IMR-90 (cell line): ENCODE data around the gene CDR2. TPM values are rescaled to one million over a fixed set of nuclear protein-coding genes. Genes with fewer than 3 reads are reported as not detected.
A peak's percentile ranks its signal among the peaks of the same experiment; 100 is the strongest.

Experiments used
- ATAC-seq: fragments of 200-7000 bp; cut with Tn5 transposase; 2 replicates; pipeline ENCODE4 v1.9.1; 2020; ENCODE audit warnings: low read depth, mild to moderate bottlenecking, moderate library complexity
- BruUV-seq: library from RNA; stranded (reverse); fragments of 400-500 nt; replicated peaks from 2 replicates; lab custom pipeline; 2021; lab: Mats Ljungman, UMichigan
- CTCF ChIA-PET: fragments of 300-600 bp; formaldehyde crosslinking; extraction: SDS; loops from one replicate; lab custom pipeline; 2021; ENCODE audit warnings: antibody characterized with exemption; lab: Yijun Ruan, JAX
- POLR2A ChIA-PET: fragments of 300-600 bp; sonication (Branson Sonifier 250); formaldehyde crosslinking; loops from one replicate; lab custom pipeline; 2022; ENCODE audit warnings: antibody characterized with exemption; ENCODE audit not compliant: unreplicated experiment; lab: Charles Lee
- DNase-seq: peaks from one replicate; pipeline ENCODE4 v3.0.0; 2013
- H2AFZ ChIP-seq: replicated peaks from 2 replicates; pipeline ENCODE3; 2013; ENCODE audit warnings: low read length, mild to moderate bottlenecking; ENCODE audit not compliant: poor library complexity
- H2AK5ac ChIP-seq: 2 replicates; pipeline ENCODE4 v1.6.1; 2013; ENCODE audit warnings: low read depth, low read length, inconsistent platforms
- H2AK9ac ChIP-seq: replicated peaks from 2 replicates; pipeline ENCODE3; 2013; ENCODE audit warnings: mild to moderate bottlenecking, low read depth, low read length, moderate library complexity; ENCODE audit not compliant: poor library complexity
- H2BK120ac ChIP-seq: 2 replicates; pipeline ENCODE4 v1.6.1; 2013; ENCODE audit warnings: low read depth, low read length, inconsistent platforms
- H2BK15ac ChIP-seq: 3 replicates; pipeline ENCODE4 v1.6.1; 2013; ENCODE audit warnings: low read depth, low read length, inconsistent platforms
- H2BK20ac ChIP-seq: 2 replicates; pipeline ENCODE4 v1.6.1; 2013; ENCODE audit warnings: low read depth, mild to moderate bottlenecking, inconsistent platforms, low read length, moderate library complexity
- H2BK5ac ChIP-seq: 2 replicates; pipeline ENCODE4 v1.6.1; 2013; ENCODE audit warnings: mild to moderate bottlenecking, low read depth, low read length, inconsistent platforms; ENCODE audit not compliant: poor library complexity, severe bottlenecking
- H3K14ac ChIP-seq: replicated peaks from 2 replicates; pipeline ENCODE4 v1.6.1; 2013; ENCODE audit warnings: low read depth, low read length, inconsistent platforms
- H3K18ac ChIP-seq: 2 replicates; pipeline ENCODE4 v1.6.1; 2013; ENCODE audit warnings: low read depth, low read length, control low read depth
- H3K23ac ChIP-seq: 2 replicates; pipeline ENCODE4 v1.6.1; 2013; ENCODE audit warnings: low read depth, low read length, inconsistent platforms
- H3K27ac ChIP-seq: 2 replicates; pipeline ENCODE4 v1.5.1; 2013; ENCODE audit warnings: mild to moderate bottlenecking, control low read depth, low read length; ENCODE audit not compliant: insufficient read depth
- H3K27me3 ChIP-seq: 2 replicates; pipeline ENCODE4 v1.6.1; 2013; ENCODE audit warnings: low read length; ENCODE audit not compliant: control insufficient read depth, insufficient read depth
- H3K36me3 ChIP-seq: 2 replicates; pipeline ENCODE4 v1.6.1; 2013; ENCODE audit warnings: low read length, mixed read lengths; ENCODE audit not compliant: control insufficient read depth, insufficient read depth
- H3K4ac ChIP-seq: 2 replicates; pipeline ENCODE4 v1.6.1; 2013; ENCODE audit warnings: low read depth, low read length, inconsistent platforms
- H3K4me1 ChIP-seq: 2 replicates; pipeline ENCODE4 v1.6.1; 2013; ENCODE audit warnings: low read length, mixed read lengths; ENCODE audit not compliant: control insufficient read depth, insufficient read depth
- H3K4me2 ChIP-seq: 2 replicates; pipeline ENCODE4 v1.6.1; 2013; ENCODE audit warnings: low read depth, mild to moderate bottlenecking, control low read depth, low read length, moderate library complexity
- H3K4me3 ChIP-seq: 2 replicates; pipeline ENCODE4 v1.5.1; 2013; ENCODE audit warnings: low read depth, mild to moderate bottlenecking, control low read depth, low read length, moderate library complexity; ENCODE audit not compliant: insufficient read depth
- H3K56ac ChIP-seq: 2 replicates; pipeline ENCODE4 v1.6.1; 2013; ENCODE audit warnings: low read length, inconsistent platforms; ENCODE audit not compliant: insufficient read depth; ENCODE audit errors: extremely low read depth
- H3K79me1 ChIP-seq, 2 experiments: 2 replicates each; pipeline ENCODE4 v1.6.1; 2013; ENCODE audit warnings: low read length in 2 of 2, inconsistent platforms in 1 of 2, low read depth in 1 of 2
- H3K9ac ChIP-seq: 2 replicates; pipeline ENCODE4 v1.6.1; 2013; ENCODE audit warnings: low read depth, low read length, control low read depth
- H3K9me1 ChIP-seq: 2 replicates; pipeline ENCODE4 v1.6.1; 2013; ENCODE audit warnings: low read length, inconsistent platforms; ENCODE audit not compliant: insufficient read depth
- H3K9me3 ChIP-seq: 2 replicates; pipeline ENCODE4 v1.6.1; 2013; ENCODE audit warnings: low read length; ENCODE audit not compliant: control insufficient read depth, insufficient read depth
- H4K20me1 ChIP-seq: 2 replicates; pipeline ENCODE4 v1.6.1; 2013; ENCODE audit warnings: low read length, inconsistent platforms; ENCODE audit not compliant: insufficient read depth
- H4K5ac ChIP-seq: 2 replicates; pipeline ENCODE4 v1.6.1; 2013; ENCODE audit warnings: mild to moderate bottlenecking, low read depth, low read length, control low read depth
- H4K8ac ChIP-seq, 2 experiments: 2 replicates each; pipeline ENCODE4 v1.6.1; 2013; ENCODE audit warnings: low read depth in 2 of 2, low read length in 2 of 2, control low read depth in 1 of 2, inconsistent platforms in 1 of 2
- H4K91ac ChIP-seq: 2 replicates; pipeline ENCODE4 v1.6.1; 2013; ENCODE audit warnings: low read depth, low read length, inconsistent platforms; ENCODE audit not compliant: insufficient read depth
- BHLHE40 ChIP-seq: fragments of 150-350 bp; IDR thresholded peaks from 2 replicates; pipeline ENCODE4 v1.6.1; 2016; ENCODE audit warnings: mild to moderate bottlenecking, low read depth, low read length
- CEBPB ChIP-seq: IDR thresholded peaks from 2 replicates; pipeline ENCODE4 v1.6.1; 2012; ENCODE audit warnings: low read depth, low read length, improper control_type of control experiment
- CHD1 ChIP-seq: IDR thresholded peaks from 2 replicates; pipeline ENCODE4 v1.6.1; 2012; ENCODE audit warnings: low read depth, low read length, improper control_type of control experiment
- FOS ChIP-seq: fragments of 150-350 bp; IDR thresholded peaks from 2 replicates; pipeline ENCODE4 v1.6.1; 2016; ENCODE audit warnings: low read depth, low read length
- MAFK ChIP-seq: IDR thresholded peaks from 2 replicates; pipeline ENCODE4 v1.6.1; 2012; ENCODE audit warnings: low read depth, low read length, improper control_type of control experiment
- MAZ ChIP-seq: IDR thresholded peaks from 2 replicates; pipeline ENCODE4 v1.6.1; 2012; ENCODE audit warnings: low read depth, mild to moderate bottlenecking, low read length, improper control_type of control experiment, moderate library complexity, borderline replicate concordance
- NFE2L2 ChIP-seq: fragments of 150-350 bp; IDR thresholded peaks from 2 replicates; pipeline ENCODE4 v1.6.1; 2016; ENCODE audit warnings: low read depth, mild to moderate bottlenecking, low read length
- POLR2A ChIP-seq: IDR thresholded peaks from 2 replicates; pipeline ENCODE4 v1.6.1; 2012; ENCODE audit warnings: mild to moderate bottlenecking, low read depth, low read length
- RAD21 ChIP-seq: IDR thresholded peaks from 2 replicates; pipeline ENCODE4 v1.6.1; 2012; ENCODE audit warnings: low read length, improper control_type of control experiment
- RCOR1 ChIP-seq: IDR thresholded peaks from 2 replicates; pipeline ENCODE4 v1.6.1; 2012; ENCODE audit warnings: mild to moderate bottlenecking, low read length, improper control_type of control experiment; ENCODE audit not compliant: insufficient replicate concordance
- RFX5 ChIP-seq: IDR thresholded peaks from 2 replicates; pipeline ENCODE4 v1.8.0; 2012; ENCODE audit warnings: low read depth, mild to moderate bottlenecking, low read length, moderate library complexity
- SMC3 ChIP-seq: fragments of 150-350 bp; IDR thresholded peaks from 2 replicates; pipeline ENCODE4 v1.6.1; 2016; ENCODE audit warnings: low read depth, mild to moderate bottlenecking, antibody characterized with exemption, low read length, moderate library complexity
- WGBS, 2 experiments: methylation state at CpG; one replicate each; pipeline versions ENCODE4 v1.1.5 to v1.1.7; 2013; ENCODE audit warnings: missing lambda C conversion rate in 2 of 2; ENCODE audit not compliant: insufficient read length in 1 of 2; ENCODE audit errors: extremely low coverage in 2 of 2; 5-methylcytosine and 5-hydroxymethylcytosine counted together
- dilution Hi-C: fragments of 300-500 bp; cut with HindIII; formaldehyde crosslinking; loops from one replicate; pipeline ENCODE4 v1.14.3; 2018; ENCODE audit warnings: low sequenced_read_pairs; ENCODE audit not compliant: unreplicated experiment
- in situ Hi-C: fragments of 300-500 bp; cut with MboI; formaldehyde crosslinking; loops from 3 replicates; pipeline ENCODE4 v1.14.3; 2019; ENCODE audit warnings: low sequenced_read_pairs, inconsistent platforms, mixed read lengths
- intact Hi-C: fragments of 100-400 bp; cut with micrococcal nuclease; formaldehyde crosslinking; loops from 2 replicates; pipeline ENCODE4 v1.10.0; 2022
- polyA plus RNA-seq, 3 experiments: library from polyadenylated mRNA; depleted of rRNA; stranded (reverse); fragments of >200 nt; gene quantifications; 2 replicates each; pipeline ENCODE4 v1.2.3, GENCODE V29; 2012; ENCODE audit warnings: low replicate concordance in 1 of 3
- total RNA-seq: library from RNA; depleted of rRNA; stranded (reverse); fragments of >200 nt; gene quantifications from 2 replicates; pipeline ENCODE4 v1.2.3, GENCODE V29; 2012
- TF ChIP-seq, protein P1 (sequence below): fragments of 150-350 bp; IDR thresholded peaks from 2 replicates; pipeline ENCODE4 v1.6.1; 2017; ENCODE audit warnings: mild to moderate bottlenecking, antibody characterized with exemption, low read length, low read depth
- TF ChIP-seq, protein P2 (sequence below): conservative IDR thresholded peaks from 2 replicates; pipeline ENCODE4 v1.5.1; 2012; ENCODE audit warnings: mild to moderate bottlenecking, low read depth, low read length, improper control_type of control experiment
- TF ChIP-seq, protein P3 (sequence below): fragments of 150-350 bp; IDR thresholded peaks from 2 replicates; pipeline ENCODE4 v1.6.1; 2016; ENCODE audit warnings: low read depth, mild to moderate bottlenecking, low read length, moderate library complexity, borderline replicate concordance

The CDR2 gene
- total and polyA plus RNA-seq, 2 of the 4 experiments (the other 2 are of a cell fraction) = 37.7 to 48.4 TPM

DNA sequence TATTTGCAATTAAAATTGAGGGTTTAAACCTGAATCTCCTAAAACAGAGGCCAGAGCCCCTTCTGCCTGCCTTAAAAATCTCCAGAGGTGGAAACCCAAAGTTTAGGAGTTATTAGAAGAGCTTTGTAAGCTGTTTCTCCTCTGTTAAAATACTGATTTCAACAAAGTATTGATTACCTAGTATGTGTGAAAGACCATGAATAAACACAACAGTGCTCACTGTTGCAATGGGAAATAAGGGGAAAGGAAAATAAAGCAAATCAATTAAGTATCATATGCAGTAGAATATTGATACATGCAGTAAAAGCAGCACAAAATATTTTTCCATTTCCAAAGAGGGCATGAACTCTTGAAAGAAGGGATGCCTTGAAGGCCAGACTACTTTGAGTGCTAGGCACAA, 14.7 kb downstream of the CDR2 start (continued):
- TF ChIP-seq RCOR1 (no peak), CHD1 (no peak)

DNA sequence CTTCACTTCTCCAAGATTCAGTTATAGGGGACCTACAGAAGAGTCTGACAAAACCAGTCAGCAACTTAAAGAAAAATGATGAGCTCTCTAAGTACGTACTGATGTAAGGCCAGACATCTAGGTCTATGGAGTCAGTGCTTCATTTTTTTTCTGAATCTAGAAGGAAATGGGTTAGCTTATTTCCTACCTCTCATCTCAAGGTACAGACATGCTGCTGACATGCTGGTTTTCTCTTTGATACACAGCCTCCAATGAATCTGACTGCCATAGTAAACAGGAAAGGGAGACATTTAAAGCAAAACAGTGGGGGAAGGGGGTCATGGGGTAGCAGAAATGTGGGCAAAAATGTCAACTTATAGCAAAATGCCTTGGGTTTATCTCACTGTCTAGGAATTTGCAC, 16.4 kb downstream of the CDR2 start:
- Histone ChIP-seq H4K20me1 (peaks cover 76% of the 10 kb centered on the region), H3K4me2 (no peak overlapping the region), H2AFZ (no peak overlapping the region), H2BK15ac (no peak overlapping the region), H2BK20ac (no peak overlapping the region), H3K14ac (no peak overlapping the region), H4K91ac (no peak overlapping the region), H2BK120ac (no peak overlapping the region), H4K8ac (no peak overlapping the region), H3K56ac (no peak overlapping the region), H3K9me1 (peaks cover 16% of the 10 kb centered on the region), H4K5ac (no peak overlapping the region), H3K4me1 (peaks cover 13% of the 10 kb centered on the region), H3K36me3 (peaks cover 36% of the 10 kb centered on the region), H3K4ac (no peak overlapping the region), H2AK5ac (no peak overlapping the region), H3K4me3 (no peak overlapping the region), H3K27ac (no peak overlapping the region; the same call in 1 of the 2 replicates), H3K27me3 (no peaks in the 10 kb centered on the region), H2BK5ac (peak overlapping the region; percentile 17), H3K23ac (no peak overlapping the region), H2AK9ac (no peak overlapping the region), H3K79me1 (peaks cover 14 to 70% of the 10 kb centered on the region in 2 experiments), H3K18ac (no peak overlapping the region), H3K9me3 (no peaks in the 10 kb centered on the region), H3K9ac (no peak overlapping the region)
- ChIA-PET POLR2A (no interaction called here), CTCF (no interaction called here)
- WGBS, 2 experiments = no CpG with 5 or more reads among the region's 1 CpG
- dilution Hi-C loops = no loop called here
- DNase-seq (no peak), ATAC-seq (no peak)
- in situ Hi-C loops = no loop called here
- no TSS peak for BruUV-seq
- intact Hi-C loops = no loop called here
- TF ChIP-seq FOS = no peak
- TF ChIP-seq SMC3 = no peak
- TF ChIP-seq BHLHE40 = no peak
- TF ChIP-seq MAFK = no peak
- TF ChIP-seq, protein P1, sequence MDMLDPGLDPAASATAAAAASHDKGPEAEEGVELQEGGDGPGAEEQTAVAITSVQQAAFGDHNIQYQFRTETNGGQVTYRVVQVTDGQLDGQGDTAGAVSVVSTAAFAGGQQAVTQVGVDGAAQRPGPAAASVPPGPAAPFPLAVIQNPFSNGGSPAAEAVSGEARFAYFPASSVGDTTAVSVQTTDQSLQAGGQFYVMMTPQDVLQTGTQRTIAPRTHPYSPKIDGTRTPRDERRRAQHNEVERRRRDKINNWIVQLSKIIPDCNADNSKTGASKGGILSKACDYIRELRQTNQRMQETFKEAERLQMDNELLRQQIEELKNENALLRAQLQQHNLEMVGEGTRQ = no peak
- no peak for TF ChIP-seq CHD1
- no peak for TF ChIP-seq CEBPB
- no peak for TF ChIP-seq RAD21
- no peak for TF ChIP-seq RFX5
- no peak for TF ChIP-seq POLR2A
- no peak for TF ChIP-seq MAZ
- no peak for TF ChIP-seq NFE2L2
- TF ChIP-seq, protein P2, sequence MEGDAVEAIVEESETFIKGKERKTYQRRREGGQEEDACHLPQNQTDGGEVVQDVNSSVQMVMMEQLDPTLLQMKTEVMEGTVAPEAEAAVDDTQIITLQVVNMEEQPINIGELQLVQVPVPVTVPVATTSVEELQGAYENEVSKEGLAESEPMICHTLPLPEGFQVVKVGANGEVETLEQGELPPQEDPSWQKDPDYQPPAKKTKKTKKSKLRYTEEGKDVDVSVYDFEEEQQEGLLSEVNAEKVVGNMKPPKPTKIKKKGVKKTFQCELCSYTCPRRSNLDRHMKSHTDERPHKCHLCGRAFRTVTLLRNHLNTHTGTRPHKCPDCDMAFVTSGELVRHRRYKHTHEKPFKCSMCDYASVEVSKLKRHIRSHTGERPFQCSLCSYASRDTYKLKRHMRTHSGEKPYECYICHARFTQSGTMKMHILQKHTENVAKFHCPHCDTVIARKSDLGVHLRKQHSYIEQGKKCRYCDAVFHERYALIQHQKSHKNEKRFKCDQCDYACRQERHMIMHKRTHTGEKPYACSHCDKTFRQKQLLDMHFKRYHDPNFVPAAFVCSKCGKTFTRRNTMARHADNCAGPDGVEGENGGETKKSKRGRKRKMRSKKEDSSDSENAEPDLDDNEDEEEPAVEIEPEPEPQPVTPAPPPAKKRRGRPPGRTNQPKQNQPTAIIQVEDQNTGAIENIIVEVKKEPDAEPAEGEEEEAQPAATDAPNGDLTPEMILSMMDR = no peak
- TF ChIP-seq RCOR1 = no peak
- TF ChIP-seq, protein P3, sequence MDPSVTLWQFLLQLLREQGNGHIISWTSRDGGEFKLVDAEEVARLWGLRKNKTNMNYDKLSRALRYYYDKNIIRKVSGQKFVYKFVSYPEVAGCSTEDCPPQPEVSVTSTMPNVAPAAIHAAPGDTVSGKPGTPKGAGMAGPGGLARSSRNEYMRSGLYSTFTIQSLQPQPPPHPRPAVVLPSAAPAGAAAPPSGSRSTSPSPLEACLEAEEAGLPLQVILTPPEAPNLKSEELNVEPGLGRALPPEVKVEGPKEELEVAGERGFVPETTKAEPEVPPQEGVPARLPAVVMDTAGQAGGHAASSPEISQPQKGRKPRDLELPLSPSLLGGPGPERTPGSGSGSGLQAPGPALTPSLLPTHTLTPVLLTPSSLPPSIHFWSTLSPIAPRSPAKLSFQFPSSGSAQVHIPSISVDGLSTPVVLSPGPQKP = no peak
